Astrocyte of the cerebellum (primary cell): ENCODE results near the gene CFAP68.

ENCODE experiments used
- DNase-seq: peaks from one replicate; pipeline ENCODE4 v3.0.0-alpha.2; 2011; ENCODE audit warnings: low read depth
- H3K4me3 ChIP-seq: 2 replicates; pipeline ENCODE4 v1.5.1; 2011; ENCODE audit warnings: mild to moderate bottlenecking, low read depth, low read length, moderate library complexity
- CTCF ChIP-seq: IDR thresholded peaks from 2 replicates; pipeline ENCODE4 v1.5.1; 2012; ENCODE audit warnings: low read length, low read depth, moderate library complexity, mild to moderate bottlenecking; ENCODE audit errors: missing control alignments
- in situ Hi-C: cut with HindIII; loops from 2 replicates; pipeline ENCODE4 v1.10.0; 2017; ENCODE audit warnings: low sequenced_read_pairs

Gene CFAP68

GRCh38 chr11:111920908-111921307 lies 41.6 kb downstream of the CFAP68 start:
- H3K4me3 ChIP-seq: no peak overlapping the region
- in situ Hi-C loops: no loop called here
- no peak for DNase-seq
- no peak for TF ChIP-seq CTCF

- in situ Hi-C loops: no loop called here
- no peak overlapping the region for H3K4me3 ChIP-seq
- no peak for TF ChIP-seq CTCF
- DNase-seq: no peak
Observed at GRCh38 chr11:111921541-111922230, 42.3 kb downstream of the CFAP68 start.

- H3K4me3 ChIP-seq: no peak overlapping the region
- TF ChIP-seq CTCF: no peak
- peak; percentile 73 for DNase-seq
- in situ Hi-C loops: no loop called here
Observed at GRCh38 chr11:111922803-111923202, 43.5 kb downstream of the CFAP68 start.

- in situ Hi-C loops: no loop called here
- DNase-seq: no peak
- H3K4me3 ChIP-seq: no peak overlapping the region
- no peak for TF ChIP-seq CTCF
Observed at GRCh38 chr11:111923351-111923788, 44.0 kb downstream of the CFAP68 start.

GRCh38 chr11:111923951-111924350 lies 44.6 kb downstream of the CFAP68 start:
- no peak overlapping the region for H3K4me3 ChIP-seq
- DNase-seq: no peak
- no peak for TF ChIP-seq CTCF
- in situ Hi-C loops: no loop called here

GRCh38 chr11:111925953-111926352 lies 46.6 kb downstream of the CFAP68 start:
- DNase-seq: no peak
- in situ Hi-C loops: no loop called here
- no peak overlapping the region for H3K4me3 ChIP-seq
- TF ChIP-seq CTCF: no peak
